HepG2 (cell line): Measurements from ENCODE around the gene TRMT1. TPM values are rescaled to one million over a fixed set of nuclear protein-coding genes. Genes with fewer than 3 reads are reported as not detected.

Source experiments
- ATM ChIP-seq: fragments of 450-650 bp; IDR thresholded peaks from 2 replicates; pipeline ENCODE4 v1.7.1; 2017; ENCODE audit warnings: mild to moderate bottlenecking, borderline replicate concordance
- EHMT2 ChIP-seq: fragments of 200-600 bp; sonication (generic); IDR thresholded peaks from 2 replicates; pipeline ENCODE4 v1.7.0; 2017; ENCODE audit warnings: antibody characterized with exemption, low read depth, low read length, borderline replicate concordance
- ELF4 ChIP-seq: sonication (generic); formaldehyde crosslinking; IDR thresholded peaks from 2 replicates; pipeline ENCODE4 v1.5.0; 2020; ENCODE audit warnings: missing genetic modification reagents, mild to moderate bottlenecking, moderate library complexity, borderline replicate concordance
- ERF ChIP-seq: IDR thresholded peaks from 2 replicates; pipeline ENCODE4 v1.6.1; 2018; ENCODE audit warnings: missing biosample characterization, missing genetic modification reagents
- FIP1L1 ChIP-seq: fragments of 200-400 bp; formaldehyde crosslinking; IDR thresholded peaks from 2 replicates; pipeline ENCODE4 v1.6.1; 2018; ENCODE audit warnings: low read depth, mild to moderate bottlenecking, low read length, moderate library complexity, borderline replicate concordance; ENCODE audit not compliant: insufficient read depth
- HNRNPL ChIP-seq: fragments of 200-400 bp; formaldehyde crosslinking; IDR thresholded peaks from 2 replicates; pipeline ENCODE4 v1.6.1; 2017; ENCODE audit warnings: mild to moderate bottlenecking, low read depth, low read length
- JUNB ChIP-seq: sonication (generic); formaldehyde crosslinking; IDR thresholded peaks from 2 replicates; pipeline ENCODE4 v1.8.0; 2022; ENCODE audit warnings: missing genetic modification reagents, mild to moderate bottlenecking, borderline replicate concordance
- KAT7 ChIP-seq: IDR thresholded peaks from 2 replicates; pipeline ENCODE4 v1.6.1; 2018; ENCODE audit warnings: borderline replicate concordance, missing compliant biosample characterization
- MATR3 ChIP-seq: sonication (generic); formaldehyde crosslinking; IDR thresholded peaks from 2 replicates; pipeline ENCODE4 v1.4.0; 2020; ENCODE audit warnings: missing genetic modification reagents
- NFIC ChIP-seq: IDR thresholded peaks from 2 replicates; pipeline ENCODE4 v1.6.1; 2012; ENCODE audit warnings: mild to moderate bottlenecking, low read length, inconsistent platforms
- POLR2AphosphoS2 ChIP-seq: IDR thresholded peaks from 2 replicates; pipeline ENCODE4 v1.6.1; 2011; ENCODE audit warnings: low read depth, low read length, improper control_type of control experiment
- SALL2 ChIP-seq: sonication (generic); formaldehyde crosslinking; IDR thresholded peaks from 2 replicates; pipeline ENCODE4 v1.8.1; 2023; ENCODE audit warnings: mild to moderate bottlenecking, missing genetic modification reagents, inconsistent platforms
- SIN3A ChIP-seq: IDR thresholded peaks from 2 replicates; pipeline ENCODE4 v1.6.1; 2011; ENCODE audit warnings: low read depth, mild to moderate bottlenecking, control low read depth, low read length, borderline replicate concordance
- SOX13 ChIP-seq, 3 experiments: fragments of 450-650 bp in 1 of 3; sonication (generic) in 1 of 3; formaldehyde crosslinking in 1 of 3; IDR thresholded peaks in 2 of 3; conservative IDR thresholded peaks in 1 of 3; 2 replicates each; pipeline versions ENCODE4 v1.5.0 to v1.6.1; 2016 to 2020; ENCODE audit warnings: antibody characterized with exemption in 1 of 3, mild to moderate bottlenecking in 1 of 3, missing compliant biosample characterization in 1 of 3, missing genetic modification reagents in 1 of 3, moderate library complexity in 1 of 3
- THAP11 ChIP-seq: IDR thresholded peaks from 2 replicates; pipeline ENCODE4 v1.6.1; 2016; ENCODE audit warnings: missing biosample characterization, missing genetic modification reagents
- YEATS2 ChIP-seq: sonication (generic); formaldehyde crosslinking; IDR thresholded peaks from 2 replicates; pipeline ENCODE4 v1.4.0; 2020; ENCODE audit warnings: missing genetic modification reagents, borderline replicate concordance
- ZNF124 ChIP-seq: sonication (generic); formaldehyde crosslinking; IDR thresholded peaks from 2 replicates; pipeline ENCODE4 v1.4.0; 2020; ENCODE audit warnings: missing genetic modification reagents
- ZNF17 ChIP-seq: sonication (generic); formaldehyde crosslinking; IDR thresholded peaks from 2 replicates; pipeline ENCODE4 v1.5.0; 2020; ENCODE audit warnings: mild to moderate bottlenecking, missing genetic modification reagents
- ZNF251 ChIP-seq: sonication (generic); formaldehyde crosslinking; IDR thresholded peaks from 2 replicates; pipeline ENCODE4 v1.9.0; 2021; ENCODE audit warnings: mild to moderate bottlenecking, missing genetic modification reagents
- ZNF274 ChIP-seq: sonication (generic); formaldehyde crosslinking; IDR thresholded peaks from 2 replicates; pipeline ENCODE4 v1.5.1; 2020; ENCODE audit warnings: mild to moderate bottlenecking, missing genetic modification reagents
- ZNF275 ChIP-seq: sonication (generic); formaldehyde crosslinking; IDR thresholded peaks from 2 replicates; pipeline ENCODE4 v1.8.0; 2022; ENCODE audit warnings: missing genetic modification reagents, mild to moderate bottlenecking, inconsistent platforms, borderline replicate concordance
- ZNF282 ChIP-seq: fragments of 450-650 bp; IDR thresholded peaks from 2 replicates; pipeline ENCODE4 v1.6.1; 2018; ENCODE audit not compliant: partially characterized antibody
- ZNF337 ChIP-seq: sonication (generic); formaldehyde crosslinking; IDR thresholded peaks from 2 replicates; pipeline ENCODE4 v1.5.1; 2020; ENCODE audit warnings: missing genetic modification reagents, low read depth, mild to moderate bottlenecking, borderline replicate concordance
- ZNF572 ChIP-seq: sonication (generic); formaldehyde crosslinking; IDR thresholded peaks from 2 replicates; pipeline ENCODE4 v1.5.1; 2020; ENCODE audit warnings: mild to moderate bottlenecking, missing genetic modification reagents
- ZNF710 ChIP-seq: sonication (generic); formaldehyde crosslinking; IDR thresholded peaks from 2 replicates; pipeline ENCODE4 v1.5.0; 2020; ENCODE audit warnings: mild to moderate bottlenecking, missing genetic modification reagents, borderline replicate concordance
- ZNF772 ChIP-seq: sonication (generic); formaldehyde crosslinking; IDR thresholded peaks from 2 replicates; pipeline ENCODE4 v1.5.0; 2020; ENCODE audit warnings: mild to moderate bottlenecking, missing genetic modification reagents
- polyA plus RNA-seq, 8 experiments: library from polyadenylated mRNA; depleted of rRNA in 3 of 8; stranded (reverse) in 7 of 8; unstranded in 1 of 8; fragments of >200 nt; fragmentation: Illumina TruSeq in 4 of 8; extraction: Trizol in 4 of 8; gene quantifications; 2 replicates each; pipeline versions ENCODE4 v1.2.1 to v1.2.3, GENCODE V29; 2011 to 2016; ENCODE audit warnings: low read depth in 4 of 8, missing spikeins in 1 of 8, mixed read lengths in 1 of 8; ENCODE audit not compliant: insufficient read depth in 1 of 8
- total RNA-seq, 5 experiments: library from RNA; depleted of rRNA; stranded (reverse); fragments of >200 nt; fragmentation: Illumina TruSeq; extraction: Trizol; gene quantifications; 2 replicates each; pipeline ENCODE4 v1.2.3, GENCODE V29; 2016; ENCODE audit warnings: low read depth in 1 of 5
- TF ChIP-seq, protein P1 (sequence below): IDR thresholded peaks from 2 replicates; pipeline ENCODE4 v1.6.1; 2016; ENCODE audit warnings: missing compliant biosample characterization, missing genetic modification reagents, borderline replicate concordance

Gene TRMT1
- total and polyA plus RNA-seq, 2 of the 13 experiments (the other 11 are each of a cell fraction or from before 2014, with no cell fraction given), result 35.5 to 44.1 TPM

GRCh38 chr19:13117772-13118423 lies 1.4 kb upstream of the TRMT1 start, which contains the start of gene NACC1 (continued):
- TF ChIP-seq SOX13 (IDR thresholded peaks at IDR 0.05) (no peak), SOX13 (CRISPR knock-in tag; conservative IDR thresholded peaks at IDR 0.05 in 1 of 2, IDR thresholded peaks at IDR 0.05 in 1 of 2) (0 out of 4 replicates have a peak, but pooled peaks of 1 of the 2 experiments have one; percentile 30), ATM (no peak), MATR3 (CRISPR knock-in tag) (no peak), THAP11 (peak; percentile 70), ZNF274 (CRISPR knock-in tag) (no peak), JUNB (no peak), ZNF251 (CRISPR knock-in tag) (no peak), POLR2AphosphoS2 (no peak), ERF (CRISPR knock-in tag) (0 out of 2 replicates have a peak, but pooled peaks have one; percentile 25), SIN3A (peak; percentile 66; the same call in 1 of the 2 replicates), NFIC (no peak), KAT7 (CRISPR knock-in tag) (no peak), ZNF282 (no peak), ZNF572 (CRISPR knock-in tag) (no peak), SALL2 (CRISPR knock-in tag) (peak; percentile 50), YEATS2 (CRISPR knock-in tag) (peak; percentile 21; the same call in 1 of the 2 replicates), EHMT2 (no peak), ZNF772 (CRISPR knock-in tag) (no peak), ELF4 (CRISPR knock-in tag) (no peak), HNRNPL (no peak), ZNF124 (CRISPR knock-in tag) (no peak), ZNF275 (CRISPR knock-in tag) (no peak), ZNF337 (CRISPR knock-in tag) (no peak), ZNF17 (no peak), FIP1L1 (no peak), ZNF710 (no peak)
- TF ChIP-seq, protein P1, sequence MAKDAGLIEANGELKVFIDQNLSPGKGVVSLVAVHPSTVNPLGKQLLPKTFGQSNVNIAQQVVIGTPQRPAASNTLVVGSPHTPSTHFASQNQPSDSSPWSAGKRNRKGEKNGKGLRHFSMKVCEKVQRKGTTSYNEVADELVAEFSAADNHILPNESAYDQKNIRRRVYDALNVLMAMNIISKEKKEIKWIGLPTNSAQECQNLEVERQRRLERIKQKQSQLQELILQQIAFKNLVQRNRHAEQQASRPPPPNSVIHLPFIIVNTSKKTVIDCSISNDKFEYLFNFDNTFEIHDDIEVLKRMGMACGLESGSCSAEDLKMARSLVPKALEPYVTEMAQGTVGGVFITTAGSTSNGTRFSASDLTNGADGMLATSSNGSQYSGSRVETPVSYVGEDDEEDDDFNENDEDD (CRISPR knock-in tag), result no peak; the same call in 1 of the 2 replicates
